ENCODE data around the gene NCOA1. TPM values are rescaled to one million over a fixed set of nuclear protein-coding genes. Genes with fewer than 3 reads are reported as not detected.

The NCOA1 gene
- total RNA-seq, 1 donor from 2014 or later: 29.0 TPM

- Mint-ChIP-seq H3K9me3 (ENCODE audit: unreplicated experiment) (peaks cover 6% of the 10 kb centered on the region), H3K27me3 (ENCODE audit: unreplicated experiment) (no peaks in the 10 kb centered on the region), H3K27ac (ENCODE audit: unreplicated experiment) (no peak overlapping the region), H3K4me1 (ENCODE audit: unreplicated experiment) (no peaks in the 10 kb centered on the region), H3K36me3 (ENCODE audit: unreplicated experiment) (peaks cover 3% of the 10 kb centered on the region), H3K4me3 (ENCODE audit: unreplicated experiment) (no peak overlapping the region)
- TF ChIP-seq, protein P1, sequence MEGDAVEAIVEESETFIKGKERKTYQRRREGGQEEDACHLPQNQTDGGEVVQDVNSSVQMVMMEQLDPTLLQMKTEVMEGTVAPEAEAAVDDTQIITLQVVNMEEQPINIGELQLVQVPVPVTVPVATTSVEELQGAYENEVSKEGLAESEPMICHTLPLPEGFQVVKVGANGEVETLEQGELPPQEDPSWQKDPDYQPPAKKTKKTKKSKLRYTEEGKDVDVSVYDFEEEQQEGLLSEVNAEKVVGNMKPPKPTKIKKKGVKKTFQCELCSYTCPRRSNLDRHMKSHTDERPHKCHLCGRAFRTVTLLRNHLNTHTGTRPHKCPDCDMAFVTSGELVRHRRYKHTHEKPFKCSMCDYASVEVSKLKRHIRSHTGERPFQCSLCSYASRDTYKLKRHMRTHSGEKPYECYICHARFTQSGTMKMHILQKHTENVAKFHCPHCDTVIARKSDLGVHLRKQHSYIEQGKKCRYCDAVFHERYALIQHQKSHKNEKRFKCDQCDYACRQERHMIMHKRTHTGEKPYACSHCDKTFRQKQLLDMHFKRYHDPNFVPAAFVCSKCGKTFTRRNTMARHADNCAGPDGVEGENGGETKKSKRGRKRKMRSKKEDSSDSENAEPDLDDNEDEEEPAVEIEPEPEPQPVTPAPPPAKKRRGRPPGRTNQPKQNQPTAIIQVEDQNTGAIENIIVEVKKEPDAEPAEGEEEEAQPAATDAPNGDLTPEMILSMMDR (IDR thresholded peaks at IDR 0.05): no peak
- no peak for DNase-seq (ENCODE audit: extremely low spot score, unreplicated experiment)
These were observed 161.5 kb downstream of the NCOA1 start for GRCh38 chr2:24652265-24653182.

DNA sequence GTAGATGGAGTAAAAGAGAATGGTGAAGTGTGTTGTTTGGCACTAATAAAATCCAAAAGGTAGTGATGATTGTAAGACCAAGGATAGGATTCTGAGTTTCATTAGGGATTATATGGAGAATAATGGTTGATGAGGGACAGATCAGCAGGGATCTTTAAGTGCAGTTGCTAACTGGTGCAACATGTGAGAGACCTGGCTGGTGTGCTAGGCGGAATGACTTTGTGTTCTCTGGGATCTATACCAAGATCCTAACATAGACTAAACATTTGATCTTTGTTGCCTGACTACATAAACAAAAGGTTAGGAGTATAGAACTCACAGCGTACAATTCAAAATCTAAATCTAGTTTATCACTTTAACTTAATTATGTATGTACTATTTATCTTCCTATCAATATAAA lies 166.8 kb downstream of the NCOA1 start:
- Mint-ChIP-seq H3K4me3 (ENCODE audit: unreplicated experiment) (no peak overlapping the region), H3K36me3 (ENCODE audit: unreplicated experiment) (peaks cover 7% of the 10 kb centered on the region)

DNA sequence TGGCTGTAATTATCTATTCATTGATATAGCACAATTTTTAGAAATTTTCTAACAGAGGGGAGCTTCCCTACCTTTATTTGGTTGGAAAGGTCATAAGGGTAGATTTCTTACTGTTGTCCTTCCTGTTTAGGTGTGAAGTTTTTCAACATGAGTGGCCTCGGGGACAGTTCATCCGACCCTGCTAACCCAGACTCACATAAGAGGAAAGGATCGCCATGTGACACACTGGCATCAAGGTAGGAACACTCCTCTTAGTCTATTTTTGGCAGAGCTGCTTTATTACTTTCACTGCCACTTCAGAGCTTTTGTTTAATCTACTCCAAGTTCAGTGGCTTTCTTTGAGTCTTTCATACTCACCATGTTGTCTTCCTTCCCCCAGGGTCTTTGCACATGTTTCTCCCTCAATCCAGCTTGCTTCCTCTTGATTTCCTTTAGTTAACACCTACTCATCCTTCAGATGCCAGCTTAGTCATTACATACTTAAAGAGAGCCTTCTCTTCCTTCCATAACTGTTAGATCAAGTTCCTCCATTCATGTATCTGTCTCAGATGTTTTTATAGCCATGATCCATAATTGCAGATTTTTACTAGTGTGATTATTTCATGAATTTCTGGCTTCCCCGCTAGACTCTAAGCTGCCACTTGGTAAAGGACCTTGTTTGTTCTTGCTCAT lies 167.6 kb downstream of the NCOA1 start:
- Mint-ChIP-seq H3K27me3 (ENCODE audit: unreplicated experiment) (no peaks in the 10 kb centered on the region), H3K36me3 (ENCODE audit: unreplicated experiment) (peaks cover 7% of the 10 kb centered on the region), H3K4me1 (ENCODE audit: unreplicated experiment) (no peaks in the 10 kb centered on the region), H3K27ac (ENCODE audit: unreplicated experiment) (no peak overlapping the region), H3K4me3 (ENCODE audit: unreplicated experiment) (no peak overlapping the region), H3K9me3 (ENCODE audit: unreplicated experiment) (no peaks in the 10 kb centered on the region)
- TF ChIP-seq, protein P1 (IDR thresholded peaks at IDR 0.05): no peak
- DNase-seq (ENCODE audit: extremely low spot score, unreplicated experiment): no peak

More for the DNA sequence above, 166.8 kb downstream of the NCOA1 start:
- Mint-ChIP-seq H3K9me3 (ENCODE audit: unreplicated experiment) (no peaks in the 10 kb centered on the region), H3K27ac (ENCODE audit: unreplicated experiment) (no peak overlapping the region), H3K4me1 (ENCODE audit: unreplicated experiment) (no peaks in the 10 kb centered on the region), H3K27me3 (ENCODE audit: unreplicated experiment) (no peaks in the 10 kb centered on the region)
- DNase-seq (ENCODE audit: extremely low spot score, unreplicated experiment): no peak
- TF ChIP-seq, protein P1 (IDR thresholded peaks at IDR 0.05): no peak

GRCh38 chr2:24659862-24660261 lies 168.8 kb downstream of the NCOA1 start:
- no peaks in the 10 kb centered on the region for H3K4me1 Mint-ChIP-seq (ENCODE audit: unreplicated experiment)
- peaks cover 6% of the 10 kb centered on the region for H3K36me3 Mint-ChIP-seq (ENCODE audit: unreplicated experiment)
- H3K27ac Mint-ChIP-seq (ENCODE audit: unreplicated experiment): no peak overlapping the region
- no peaks in the 10 kb centered on the region for H3K27me3 Mint-ChIP-seq (ENCODE audit: unreplicated experiment)
- TF ChIP-seq, protein P1 (IDR thresholded peaks at IDR 0.05): no peak
- H3K4me3 Mint-ChIP-seq (ENCODE audit: unreplicated experiment): no peak overlapping the region
- H3K9me3 Mint-ChIP-seq (ENCODE audit: unreplicated experiment): no peaks in the 10 kb centered on the region
- no peak for DNase-seq (ENCODE audit: extremely low spot score, unreplicated experiment)

DNA sequence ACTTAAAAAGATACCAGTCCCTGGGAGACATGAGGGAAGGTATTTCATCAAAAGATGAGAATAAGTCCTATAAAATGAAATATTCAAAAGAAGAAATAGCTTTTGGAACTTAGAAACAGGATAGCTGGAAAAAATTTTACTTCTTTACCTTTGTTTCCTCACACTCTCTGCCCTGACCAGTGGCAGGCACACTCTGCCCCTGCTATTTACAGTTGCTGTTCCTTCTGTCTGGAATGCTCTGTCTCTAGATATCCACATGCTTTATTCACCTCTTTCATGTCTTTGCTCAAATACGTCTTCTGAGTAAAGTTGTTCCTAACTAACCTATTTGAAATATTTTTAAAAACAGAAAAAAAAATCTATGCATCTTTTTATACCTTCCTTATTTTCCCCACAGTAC lies 176.5 kb downstream of the NCOA1 start:
- Mint-ChIP-seq H3K9me3 (ENCODE audit: unreplicated experiment) (no peaks in the 10 kb centered on the region), H3K27me3 (ENCODE audit: unreplicated experiment) (no peaks in the 10 kb centered on the region), H3K27ac (ENCODE audit: unreplicated experiment) (no peak overlapping the region), H3K4me1 (ENCODE audit: unreplicated experiment) (no peaks in the 10 kb centered on the region), H3K36me3 (ENCODE audit: unreplicated experiment) (peaks cover 17% of the 10 kb centered on the region), H3K4me3 (ENCODE audit: unreplicated experiment) (no peak overlapping the region)
- TF ChIP-seq, protein P1 (IDR thresholded peaks at IDR 0.05): no peak
- DNase-seq (ENCODE audit: extremely low spot score, unreplicated experiment): no peak

Data from osteocyte (in vitro differentiated cells).